ENCODE results near the gene EHMT1. TPM values are rescaled to one million over a fixed set of nuclear protein-coding genes. Genes with fewer than 3 reads are reported as not detected.

Gene EHMT1
- total and polyA plus RNA-seq, 8 donors = 29.9 to 51.1 (median 32.6) TPM

GRCh38 chr9:137743695-137744094, 124.9 kb downstream of the EHMT1 start:
- Histone ChIP-seq H3K9me3 (no peaks in the 10 kb centered on the region), H3K27ac (no peak overlapping the region), H3K4me3 (no peak overlapping the region), H3K4me1 (no peaks in the 10 kb centered on the region), H3K27me3 (no peaks in the 10 kb centered on the region), H3K36me3 (peaks cover 0 to 17% (median 15%) of the 10 kb centered on the region in 3 donors)
- no peak for TF ChIP-seq CTCF (IDR thresholded peaks at IDR 0.05)
- ATAC-seq (no peak), FAIRE-seq (no peak), DNase-seq (no peak)
- 93 to 95% methylated on average over 19 of the region's 19 CpGs for WGBS, 2 donors
- intact Hi-C loops (cut with DNase I) = no loop called here

GRCh38 chr9:137744632-137745183, 125.9 kb downstream of the EHMT1 start:
- H3K4me1 ChIP-seq = no peaks in the 10 kb centered on the region
- 87 to 88% methylated on average over 11 of the region's 11 CpGs for WGBS, 2 donors

GRCh38 chr9:137745541-137745991, 126.8 kb downstream of the EHMT1 start:
- FAIRE-seq = no peak
- 79 to 81% methylated on average over 10 of the region's 10 CpGs for WGBS, 2 donors
- no peaks in the 10 kb centered on the region for H3K4me1 ChIP-seq
- H3K9me3 ChIP-seq = no peaks in the 10 kb centered on the region
- TF ChIP-seq CTCF (IDR thresholded peaks at IDR 0.05) = no peak
- no peak for DNase-seq
- peaks cover 0 to 21% (median 17%) of the 10 kb centered on the region in 3 donors for H3K36me3 ChIP-seq
- ATAC-seq = peak in 3 of 4 donors; percentile 53 to 79 (median 73)
- no peak overlapping the region for H3K4me3 ChIP-seq
- no peaks in the 10 kb centered on the region for H3K27me3 ChIP-seq
- no peak overlapping the region for H3K27ac ChIP-seq
- intact Hi-C loops (cut with DNase I) = no loop called here

More at GRCh38 chr9:137744632-137745183, 125.9 kb downstream of the EHMT1 start:
- Histone ChIP-seq H3K27me3 (no peaks in the 10 kb centered on the region), H3K4me3 (no peak overlapping the region), H3K9me3 (no peaks in the 10 kb centered on the region), H3K36me3 (peaks cover 0 to 17% (median 15%) of the 10 kb centered on the region in 3 donors), H3K27ac (no peak overlapping the region)
- DNase-seq = no peak
- FAIRE-seq = no peak
- intact Hi-C loops (cut with DNase I) = no loop called here
- TF ChIP-seq CTCF (IDR thresholded peaks at IDR 0.05) = no peak
- no peak for ATAC-seq

- ATAC-seq (no peak), FAIRE-seq (no peak), DNase-seq (no peak)
- peaks cover 0 to 19% (median 16%) of the 10 kb centered on the region in 3 donors for H3K36me3 ChIP-seq
- H3K9me3 ChIP-seq = no peaks in the 10 kb centered on the region
- H3K4me3 ChIP-seq = no peak overlapping the region
- TF ChIP-seq CTCF (IDR thresholded peaks at IDR 0.05) = no peak
- H3K27me3 ChIP-seq = no peaks in the 10 kb centered on the region
- no peak overlapping the region for H3K27ac ChIP-seq
- intact Hi-C loops (cut with DNase I) = no loop called here
- 95 to 97% methylated on average over 15 of the region's 15 CpGs for WGBS, 2 donors
- no peaks in the 10 kb centered on the region for H3K4me1 ChIP-seq
These were observed 129.5 kb downstream of the EHMT1 start for GRCh38 chr9:137748311-137748710.

- H3K4me1 ChIP-seq = no peaks in the 10 kb centered on the region
- no peak overlapping the region for H3K27ac ChIP-seq
- no peak for ATAC-seq
- H3K27me3 ChIP-seq = no peaks in the 10 kb centered on the region
- no peak for FAIRE-seq
- H3K4me3 ChIP-seq = no peak overlapping the region
- TF ChIP-seq CTCF (IDR thresholded peaks at IDR 0.05) = no peak
- 91 to 93% methylated on average over 3 of the region's 3 CpGs for WGBS, 2 donors
- intact Hi-C loops (cut with DNase I) = no loop called here
- DNase-seq = no peak
- no peaks in the 10 kb centered on the region for H3K9me3 ChIP-seq
- H3K36me3 ChIP-seq = peaks cover 0 to 15% (median 12%) of the 10 kb centered on the region in 3 donors
These were observed 129.9 kb downstream of the EHMT1 start for GRCh38 chr9:137748741-137749140.
